HG02938 (cell line): Measurements from ENCODE around the gene ARHGEF40.
A peak's percentile ranks its signal among the peaks of the same experiment; 100 is the strongest.

Source experiments
- ATAC-seq: cut with Tn5 transposase; IDR thresholded peaks from one replicate; pipeline ENCODE4 v1.9.1; 2021; ENCODE audit warnings: mild to moderate bottlenecking, moderate library complexity; ENCODE audit not compliant: unreplicated experiment

The ARHGEF40 gene

DNA sequence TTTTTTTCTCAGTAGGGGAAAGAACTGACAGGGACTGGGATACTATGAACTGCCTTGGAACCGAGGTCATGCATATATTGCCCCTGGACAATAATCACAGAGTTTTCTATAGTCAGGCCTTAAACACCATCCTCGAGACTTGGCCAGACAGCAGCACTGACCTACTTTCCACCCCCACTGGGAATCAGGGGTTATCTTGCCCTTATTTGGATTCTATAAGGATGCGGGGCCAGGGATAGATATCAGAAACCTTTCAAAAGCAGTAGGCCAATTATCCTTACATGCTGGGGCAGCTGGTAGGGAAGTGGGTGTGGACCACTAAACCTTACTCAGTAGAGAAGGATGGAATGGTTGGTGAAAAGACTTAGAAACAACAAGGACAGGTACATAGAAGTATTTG, 26.3 kb downstream of the ARHGEF40 start:
- no peak for ATAC-seq

DNA sequence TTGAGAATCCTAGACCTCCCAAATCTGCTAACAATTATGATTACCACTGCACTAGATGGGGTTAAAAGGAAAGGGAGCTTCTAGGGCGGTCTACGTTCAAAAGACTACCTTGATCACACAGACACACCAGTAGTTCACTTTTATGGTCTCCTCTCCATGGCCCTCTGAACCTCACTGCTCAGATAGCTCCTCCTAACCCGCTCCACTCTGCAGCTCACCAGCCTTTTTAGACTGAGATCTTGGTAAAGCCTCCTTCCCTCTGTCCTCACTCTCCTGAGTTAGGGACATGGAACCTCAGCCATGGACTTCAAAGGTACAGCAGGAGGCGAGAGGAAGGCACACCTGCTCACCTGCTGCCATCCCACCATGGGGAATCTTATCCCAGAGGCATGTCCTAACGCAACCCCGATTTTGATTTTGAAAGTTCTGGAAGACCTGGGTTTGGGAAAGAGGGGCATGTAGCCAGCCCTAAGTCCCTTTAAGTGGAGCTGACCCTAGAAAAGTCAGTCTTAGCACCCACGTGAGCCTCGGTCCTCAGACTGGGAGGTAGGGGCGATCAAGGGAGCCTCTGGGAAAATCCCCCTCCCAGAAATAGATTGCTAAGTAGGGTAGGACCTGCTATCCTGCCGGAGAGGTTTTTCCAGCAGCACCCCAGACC, 27.0 kb downstream of the ARHGEF40 start:
- ATAC-seq, result no peak

DNA sequence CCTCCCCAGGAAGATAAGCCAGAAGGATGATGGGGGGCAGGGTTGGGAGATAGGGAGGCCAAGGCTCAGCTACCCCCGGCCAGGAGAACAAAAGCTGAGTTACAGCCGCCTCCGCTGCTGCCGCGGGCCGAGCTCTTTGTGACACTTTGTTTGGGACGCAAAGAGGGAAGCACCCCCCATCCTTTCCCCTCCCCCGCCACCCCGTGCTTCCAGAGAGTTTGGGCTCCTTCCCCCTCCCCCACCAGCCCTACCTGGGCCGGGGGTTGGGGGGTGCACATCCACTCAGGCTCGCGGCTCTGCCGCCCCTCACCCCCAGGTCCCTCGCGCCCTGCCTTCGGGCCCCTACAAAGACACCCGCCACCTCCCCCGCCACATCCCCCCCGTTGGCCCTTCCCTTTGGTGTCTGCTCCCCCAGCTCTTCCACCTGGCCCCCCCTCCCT, 27.6 kb downstream of the ARHGEF40 start:
- ATAC-seq, result no peak

DNA sequence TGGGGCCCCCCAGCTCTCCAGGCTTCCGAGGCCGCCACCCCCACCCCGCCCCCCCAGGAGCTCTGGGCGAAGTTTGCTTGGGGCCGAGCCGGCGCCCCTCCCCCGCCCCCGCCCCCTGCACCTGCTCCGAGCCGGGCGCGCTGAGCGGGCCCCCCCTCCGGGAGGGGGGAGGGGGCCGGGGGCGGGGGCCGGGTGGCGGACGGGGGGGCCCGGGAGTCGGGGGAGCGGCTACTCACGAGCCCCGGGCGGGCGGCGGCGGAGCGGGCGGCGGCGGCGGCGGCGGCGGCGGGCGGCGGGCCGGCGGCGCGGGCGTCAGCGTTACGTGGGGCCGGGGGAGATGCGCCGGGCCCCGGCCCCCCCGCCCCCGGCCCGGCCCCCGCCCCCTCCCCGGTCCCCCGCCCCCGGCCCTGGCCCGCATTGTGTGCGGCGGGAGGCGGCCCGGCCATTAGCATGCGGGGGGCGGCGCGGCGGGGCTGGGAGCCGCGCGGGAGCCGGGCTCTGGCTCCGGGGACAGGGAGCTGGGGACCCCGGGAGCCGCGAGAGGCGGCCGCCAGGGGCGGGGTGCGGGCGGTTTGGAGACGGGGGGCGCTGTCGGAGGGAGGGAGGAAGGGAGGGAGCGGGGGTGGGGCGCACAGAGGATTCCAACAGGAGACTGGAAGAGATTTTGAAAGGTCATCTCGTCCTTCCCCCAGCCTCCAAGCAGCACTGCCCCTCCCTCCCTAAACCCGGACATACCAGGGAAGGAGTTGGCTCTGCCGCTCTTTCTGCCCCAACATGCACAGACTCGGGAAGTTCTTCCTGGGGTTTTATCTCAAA, 28.2 kb downstream of the ARHGEF40 start, which contains the start of gene ZNF219:
Gene ZNF219, minus strand, starts transcription at position 580 of the 816 bp plus-strand sequence. CDS start 5,064 bp downstream, outside the sequence.
- ATAC-seq, result no peak

DNA sequence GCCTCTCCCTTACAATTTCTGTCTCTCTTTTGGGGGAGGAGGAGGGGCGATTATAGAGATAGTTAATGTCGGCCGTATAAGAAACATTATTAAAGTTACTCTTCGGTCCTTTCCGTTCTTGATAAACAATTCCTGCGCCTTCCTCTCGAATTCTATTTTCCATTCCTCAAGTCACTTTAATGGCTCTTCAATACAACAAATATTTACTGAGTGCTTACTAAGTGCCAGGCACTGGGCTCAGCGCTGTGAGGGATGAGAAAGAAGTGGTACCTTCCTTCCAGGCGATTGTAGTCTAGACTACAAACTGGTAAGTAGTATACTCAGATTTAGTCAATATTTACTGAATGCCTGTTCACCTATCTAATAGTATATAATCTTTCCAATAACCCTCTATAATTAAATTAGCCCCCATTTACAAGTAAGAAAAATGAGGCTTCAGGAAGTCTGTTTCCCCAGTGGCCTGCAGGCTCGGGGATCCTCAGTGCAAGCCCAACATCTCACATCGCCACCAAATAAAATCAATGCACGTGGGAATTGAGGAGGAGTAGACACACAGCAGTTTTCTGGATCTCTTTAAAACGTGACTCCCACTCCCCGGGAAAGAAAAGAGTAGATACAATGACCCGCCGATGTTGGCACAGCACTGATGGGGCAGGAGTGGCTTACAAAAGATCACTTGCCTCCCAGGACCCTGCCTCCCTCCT, 28.9 kb downstream of the ARHGEF40 start:
- no peak for ATAC-seq

DNA sequence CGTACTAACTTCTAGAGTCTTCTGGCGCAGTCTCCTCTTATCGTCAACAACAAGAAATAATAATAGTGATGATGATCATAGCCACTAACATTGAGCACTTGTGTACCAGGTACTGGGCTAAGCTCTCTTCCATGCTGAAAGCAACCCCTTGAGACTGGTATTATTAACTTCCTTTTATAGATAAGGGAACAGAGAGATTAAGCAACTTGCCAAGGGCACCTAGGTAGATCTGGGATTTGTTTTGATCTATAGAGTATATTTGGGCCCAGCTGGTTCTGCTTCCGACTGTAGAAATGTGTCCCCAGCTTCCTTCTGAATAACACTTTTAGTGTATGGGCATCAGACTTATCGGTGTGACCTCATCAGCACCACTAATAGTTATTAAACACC, 29.5 kb downstream of the ARHGEF40 start:
- no peak for ATAC-seq

DNA sequence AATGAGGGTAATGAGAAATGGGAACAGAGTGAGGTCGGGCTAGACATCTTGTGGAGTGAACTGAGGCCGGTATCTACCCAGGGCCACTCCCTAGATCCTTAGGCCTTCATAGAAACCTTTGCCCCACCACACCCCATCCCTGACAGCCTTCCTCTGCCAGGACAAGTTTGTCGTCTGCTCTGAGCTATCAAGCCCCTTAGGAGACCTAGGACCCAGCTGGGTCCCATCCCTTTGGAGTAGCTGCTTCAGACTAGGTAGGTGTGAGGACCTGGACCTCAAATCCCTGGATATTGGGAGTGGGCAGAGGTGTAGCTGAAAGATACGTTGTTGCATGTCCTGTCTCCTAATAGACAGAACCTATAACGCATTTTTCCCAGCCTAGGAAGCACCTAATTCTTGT, 30.8 kb downstream of the ARHGEF40 start, which contains the start of gene TMEM253:
Gene TMEM253, plus strand, starts transcription at position 136 of the 400 bp plus-strand sequence. CDS start 278 bp downstream, outside the sequence.
- no peak for ATAC-seq

DNA sequence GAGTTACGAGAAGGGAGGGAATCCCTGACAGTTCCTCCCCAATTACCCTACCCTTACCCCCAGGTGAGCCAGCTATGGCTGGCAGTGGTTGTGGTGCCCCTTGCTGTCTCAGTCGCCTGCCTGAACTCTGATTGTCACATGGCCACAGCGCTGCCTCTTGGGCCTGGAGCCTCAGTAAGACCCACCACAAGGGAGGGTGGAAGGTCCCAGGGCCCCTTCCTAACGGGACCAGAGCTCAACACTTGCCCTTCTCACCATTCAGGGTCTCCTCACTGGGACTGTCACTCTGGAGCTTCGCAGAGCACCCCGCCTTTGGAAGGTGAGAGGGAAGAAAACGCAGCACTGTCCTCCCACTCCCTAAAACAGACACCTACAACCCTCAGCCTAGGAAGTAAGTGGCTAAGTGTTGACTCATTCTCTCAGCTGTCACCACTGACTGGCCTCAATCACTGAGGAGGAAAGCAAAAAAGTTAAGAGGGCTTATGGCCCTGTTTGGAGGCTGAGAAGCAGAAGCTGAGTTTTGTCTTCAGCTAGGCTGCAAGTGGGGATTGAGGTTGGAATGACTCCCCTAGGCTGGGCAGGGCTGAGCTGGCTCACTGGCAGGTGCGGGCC, 31.8 kb downstream of the ARHGEF40 start:
- no peak for ATAC-seq

DNA sequence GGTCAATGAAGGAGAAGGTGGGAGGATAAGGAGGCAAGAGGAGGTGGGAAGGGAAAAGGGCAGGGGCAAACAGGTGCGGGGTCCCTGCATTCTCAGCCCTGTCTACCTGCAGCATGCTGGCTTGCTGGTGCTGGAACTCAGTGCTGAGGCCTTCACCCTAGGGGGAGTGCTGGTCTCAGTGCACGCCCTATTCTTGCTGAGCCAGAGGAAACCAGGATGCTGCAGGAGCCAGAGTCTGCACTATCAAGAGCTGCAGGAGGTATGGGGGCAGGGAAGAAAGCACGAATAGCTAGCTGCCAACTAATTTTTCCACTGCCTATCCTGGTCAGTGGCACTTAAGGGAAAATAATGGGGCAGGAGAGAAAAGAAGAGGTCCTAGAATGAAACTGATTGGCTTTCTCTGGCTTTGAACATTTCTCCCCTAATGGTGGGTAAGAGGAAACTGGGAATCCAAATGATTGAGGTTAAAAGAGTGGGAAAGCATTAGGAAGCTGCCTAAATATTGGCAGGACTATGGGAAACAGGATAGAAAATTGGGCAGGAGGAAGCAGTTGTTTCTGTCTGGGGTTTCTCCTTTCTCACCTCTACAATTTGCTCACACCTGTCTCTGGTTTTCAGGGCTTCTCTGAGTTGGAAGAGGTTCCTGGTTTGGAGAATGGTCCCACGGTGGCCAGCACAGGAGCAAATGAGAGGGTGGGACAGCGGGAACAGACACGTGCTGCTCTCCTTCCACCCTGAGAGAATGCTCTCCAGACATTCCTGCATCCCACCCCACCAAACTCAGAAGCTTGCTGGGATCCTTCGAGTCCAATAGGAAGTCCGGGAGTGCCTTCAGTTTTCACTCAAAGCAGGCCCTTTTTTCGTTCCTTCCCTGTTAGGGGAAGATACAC, 32.7 kb downstream of the ARHGEF40 start:
- ATAC-seq, result no peak

DNA sequence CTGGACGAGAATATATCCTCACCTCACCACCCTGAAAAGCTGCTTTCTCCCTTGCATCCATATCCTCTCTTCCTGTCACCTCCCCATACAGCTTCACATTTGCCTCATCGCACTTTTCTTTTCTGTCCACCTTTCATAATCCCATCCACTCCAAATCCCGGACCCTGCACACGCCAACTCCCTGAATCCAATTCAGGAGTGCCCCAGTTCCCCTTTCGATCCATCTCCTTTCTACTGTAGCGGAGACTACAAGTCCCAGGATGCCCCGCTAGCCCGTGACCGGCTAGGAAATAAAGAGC, 33.3 kb downstream of the ARHGEF40 start:
- ATAC-seq, result no peak

DNA sequence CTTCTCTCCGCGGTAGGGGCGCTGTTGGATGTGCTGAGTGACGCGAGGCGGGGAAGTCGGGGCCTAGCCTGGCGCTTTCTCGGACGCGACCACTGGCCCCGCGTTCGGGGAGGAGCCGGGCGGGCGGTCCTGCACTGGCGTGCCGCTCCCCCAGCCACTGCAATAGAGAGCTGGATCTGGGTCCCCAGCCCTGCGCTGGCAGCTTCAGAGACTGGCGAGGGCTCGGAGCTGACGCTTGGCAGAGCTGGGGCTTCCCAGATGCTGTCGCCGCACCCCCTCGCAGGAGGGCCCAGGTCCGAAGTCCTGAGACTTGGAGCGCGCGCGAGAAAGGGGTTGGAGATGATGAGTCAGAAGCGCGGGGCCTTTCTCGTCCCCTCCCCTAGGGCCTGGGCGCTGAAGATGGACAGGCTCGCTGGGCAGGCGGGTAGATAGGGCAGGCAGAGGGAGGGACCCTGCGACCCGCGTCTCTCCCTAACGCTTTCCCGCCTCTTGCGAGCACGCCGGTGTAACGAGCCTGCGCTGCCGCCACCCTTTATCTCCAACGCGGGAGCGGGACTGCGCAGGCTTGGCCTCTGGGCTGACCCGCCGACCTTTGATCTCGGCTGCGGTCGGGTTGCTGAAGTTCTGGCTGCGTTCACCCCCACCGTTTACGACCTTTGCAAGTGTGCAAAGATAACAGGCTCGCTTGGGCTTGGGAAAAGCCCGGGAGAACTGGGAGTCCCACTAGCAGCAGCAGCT, 33.8 kb downstream of the ARHGEF40 start:
- ATAC-seq, result peak; percentile 90

DNA sequence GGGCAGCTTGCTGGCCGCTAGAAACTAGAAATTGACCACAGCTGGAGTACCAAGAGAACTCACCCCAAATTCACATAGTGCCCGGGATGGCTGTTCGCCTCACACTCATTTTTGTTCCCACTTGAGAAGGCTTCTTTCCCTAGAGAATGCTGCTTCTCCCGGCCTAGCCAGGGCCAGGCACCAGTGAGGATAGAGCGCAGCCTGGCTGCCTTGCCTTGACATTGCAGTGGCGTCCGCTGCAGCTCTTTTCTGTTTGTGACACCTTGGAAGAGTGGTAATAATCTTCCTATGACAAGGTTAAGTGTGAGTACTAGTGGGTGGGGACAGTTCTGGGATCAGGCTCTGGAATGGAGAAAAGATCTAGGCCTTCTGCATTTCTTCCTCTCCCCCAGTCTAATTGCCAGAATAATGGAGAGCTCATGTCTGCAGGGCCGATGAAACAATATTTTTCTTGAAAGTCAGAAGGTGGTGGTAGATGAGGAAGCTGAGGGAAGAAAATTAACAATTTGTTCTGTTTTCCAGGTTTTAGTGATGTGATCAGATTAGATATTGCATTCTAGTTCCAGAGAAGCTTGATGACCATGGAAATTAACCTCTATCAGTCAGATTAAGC, 34.5 kb downstream of the ARHGEF40 start:
- ATAC-seq, result peak; percentile 36

DNA sequence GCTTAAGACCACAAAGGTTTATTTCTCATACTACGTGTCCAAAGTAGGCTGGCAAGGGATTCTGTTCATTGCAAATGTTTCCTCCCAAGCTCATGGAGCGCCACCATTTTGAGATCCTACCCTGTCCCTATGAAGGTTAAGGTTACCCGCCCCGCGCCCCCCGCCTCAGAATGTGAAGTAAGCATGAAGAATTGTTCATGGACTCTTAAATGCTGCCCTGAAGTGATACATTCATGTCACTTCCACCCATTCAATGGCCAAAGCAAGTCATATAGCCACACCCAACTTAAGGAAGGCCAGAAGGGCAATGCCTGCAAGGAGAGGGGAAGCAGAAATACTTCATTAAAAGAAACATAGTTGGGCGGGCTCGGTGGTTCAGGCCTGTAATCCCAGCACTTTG, 35.0 kb downstream of the ARHGEF40 start:
- no peak for ATAC-seq

DNA sequence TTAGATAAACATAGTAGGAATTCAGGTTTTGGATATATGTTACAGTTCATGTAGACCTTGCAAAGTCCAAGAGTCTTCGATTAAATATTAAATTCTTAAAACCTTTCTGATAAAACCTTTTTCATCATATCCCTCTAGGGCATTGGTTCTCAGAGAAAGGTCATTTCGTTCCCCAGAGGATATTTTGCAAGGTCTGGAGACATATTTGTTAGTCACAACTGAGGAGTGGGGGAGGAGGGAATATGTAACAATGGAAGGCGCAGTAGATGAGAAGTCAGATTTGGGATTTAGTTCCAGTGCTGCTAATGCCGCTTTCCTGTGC, 36.0 kb downstream of the ARHGEF40 start:
- ATAC-seq, result no peak

DNA sequence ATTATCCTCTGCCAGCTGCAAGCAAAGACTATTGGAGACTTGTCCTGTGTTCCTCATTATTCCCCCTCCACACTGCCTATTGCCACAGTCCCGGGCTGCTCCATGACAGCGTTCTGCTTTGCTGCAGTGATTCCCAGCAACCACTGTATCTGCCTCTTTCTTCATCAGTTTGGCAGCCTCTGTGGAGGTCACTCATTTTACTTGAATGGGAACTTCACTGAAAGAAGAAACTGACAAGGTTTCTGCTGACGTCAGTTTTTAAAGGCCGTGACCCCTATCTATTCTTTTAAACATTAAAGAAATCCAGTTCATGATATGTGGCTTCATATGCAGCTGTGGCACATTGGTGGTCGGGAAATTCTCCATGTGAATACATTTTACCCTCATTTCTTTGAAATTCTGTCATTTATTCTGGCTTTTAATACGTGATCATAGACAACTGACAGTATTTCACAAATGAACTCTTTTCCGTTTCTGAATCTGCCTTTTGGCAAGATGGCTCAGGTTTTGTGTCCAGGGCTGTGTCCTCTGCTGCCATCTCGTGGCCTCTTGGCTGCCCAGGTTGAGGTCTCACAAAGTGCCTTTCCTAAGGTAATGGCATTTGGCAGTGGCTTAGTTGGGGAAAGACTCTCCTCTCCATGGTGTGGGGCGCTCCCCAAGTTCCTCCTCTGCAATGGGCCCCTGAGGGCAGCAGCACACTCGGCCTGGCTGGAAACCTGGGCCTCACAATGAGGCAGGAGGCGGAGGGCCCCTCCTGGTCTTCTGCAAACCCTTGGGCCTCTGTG, 36.6 kb downstream of the ARHGEF40 start:
- no peak for ATAC-seq

DNA sequence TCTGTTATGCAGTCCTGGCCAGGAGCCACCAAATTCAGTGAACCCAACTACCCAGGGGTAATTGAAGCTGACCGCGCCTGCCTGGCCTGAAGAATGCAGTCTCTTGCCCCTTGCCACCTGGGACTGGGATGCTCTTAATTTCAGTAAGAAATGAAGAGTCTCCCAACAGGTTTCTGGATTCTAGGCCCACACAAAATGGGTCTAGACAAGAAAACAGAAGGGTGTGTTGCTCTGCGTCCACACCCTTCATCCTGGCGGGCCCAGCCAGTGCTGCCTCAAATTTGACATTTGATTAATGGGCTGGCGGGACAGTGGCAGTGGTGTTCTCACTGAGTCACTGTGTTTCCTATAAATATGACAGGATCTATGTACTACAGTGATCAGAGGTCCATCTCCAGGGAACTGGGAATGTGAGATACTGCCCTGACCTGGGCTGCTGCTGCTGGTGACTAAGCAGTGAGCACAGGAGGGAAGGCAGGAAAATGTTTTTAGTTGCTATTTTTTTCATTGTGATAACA, 37.2 kb downstream of the ARHGEF40 start:
- ATAC-seq, result no peak

DNA sequence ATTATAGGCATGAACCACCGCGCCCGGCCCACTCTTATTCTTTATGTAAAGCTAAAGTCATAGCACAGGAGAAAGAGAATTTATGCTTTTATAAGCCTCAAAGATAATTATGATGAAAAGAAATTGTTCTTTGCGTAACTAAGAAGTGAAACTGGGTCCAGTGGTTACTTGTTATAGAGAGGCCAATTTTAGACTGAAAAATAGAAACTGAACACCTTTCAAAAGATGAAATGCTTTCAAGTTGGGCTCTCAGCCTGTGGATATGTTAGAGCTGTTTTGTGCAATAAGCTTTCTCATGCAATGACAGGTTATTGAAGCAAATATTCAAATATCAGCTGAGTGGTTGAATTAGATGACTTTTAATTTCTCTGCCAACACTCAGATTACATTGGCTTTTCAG, 38.7 kb downstream of the ARHGEF40 start:
- ATAC-seq, result no peak

DNA sequence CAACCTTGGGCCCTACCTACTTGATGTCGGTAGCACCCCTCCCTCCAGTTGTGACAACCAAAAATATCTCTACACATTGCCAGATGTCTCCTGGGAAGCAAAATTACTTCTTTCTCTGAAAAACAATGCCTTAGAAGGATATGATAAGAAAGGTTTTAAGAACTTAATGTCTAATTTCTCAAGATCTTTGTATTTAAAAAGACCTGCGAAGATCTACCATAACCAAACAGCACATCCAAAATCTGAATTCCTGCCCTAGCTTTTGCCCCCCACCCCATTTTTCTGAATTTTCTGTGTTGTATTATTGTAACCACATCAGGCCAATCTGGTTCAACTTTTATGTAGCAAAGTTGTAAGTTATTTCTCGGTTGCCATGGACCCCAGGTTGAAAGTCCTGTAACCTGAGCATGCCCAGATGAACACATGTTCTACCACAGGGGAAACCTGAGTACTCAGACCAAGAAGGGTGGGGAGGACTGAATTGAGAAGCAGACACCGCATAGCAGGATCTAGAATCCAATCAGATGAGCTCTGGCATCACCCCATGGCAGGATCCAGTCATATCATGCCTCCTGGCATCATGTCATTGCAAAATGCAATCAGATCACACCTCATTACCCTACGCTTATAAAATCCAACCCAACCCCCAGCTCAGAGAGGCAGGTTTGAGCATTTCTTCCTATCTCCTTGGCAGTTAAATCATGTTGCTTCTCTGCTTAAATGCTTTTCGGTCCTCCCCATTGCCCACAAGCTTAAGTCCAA, 39.5 kb downstream of the ARHGEF40 start:
- ATAC-seq, result no peak
